ENCODE results near the gene PSMD3. TPM values are rescaled to one million over a fixed set of nuclear protein-coding genes. Genes with fewer than 3 reads are reported as not detected.

The PSMD3 gene
- total RNA-seq, 1 donor from 2014 or later, result 191 TPM

- Mint-ChIP-seq H3K4me3 (no peak overlapping the region), H3K4me1 (ENCODE audit: low read depth) (peaks cover 4% of the 10 kb centered on the region), H3K9me3 (no peaks in the 10 kb centered on the region), H3K36me3 (ENCODE audit: low read depth) (no peaks in the 10 kb centered on the region), H3K27me3 (ENCODE audit: insufficient read depth) (peaks cover 22% of the 10 kb centered on the region), H3K27ac (no peak overlapping the region)
- DNase-seq (ENCODE audit: low spot score), result no peak
- intact Hi-C loops (cut with micrococcal nuclease), result no loop called here
Observed at GRCh38 chr17:39968761-39969160, 11.8 kb upstream of the PSMD3 start.

GRCh38 chr17:39969375-39969774 lies 11.2 kb upstream of the PSMD3 start:
- no peak for DNase-seq (ENCODE audit: low spot score)
- no peak overlapping the region for H3K27ac Mint-ChIP-seq
- H3K9me3 Mint-ChIP-seq, result no peaks in the 10 kb centered on the region
- peaks cover 18% of the 10 kb centered on the region for H3K27me3 Mint-ChIP-seq (ENCODE audit: insufficient read depth)
- H3K4me1 Mint-ChIP-seq (ENCODE audit: low read depth), result no peaks in the 10 kb centered on the region
- intact Hi-C loops (cut with micrococcal nuclease), result no loop called here
- H3K4me3 Mint-ChIP-seq, result no peak overlapping the region
- H3K36me3 Mint-ChIP-seq (ENCODE audit: low read depth), result no peaks in the 10 kb centered on the region

GRCh38 chr17:39970157-39970692 lies 10.4 kb upstream of the PSMD3 start:
- Mint-ChIP-seq H3K9me3 (no peaks in the 10 kb centered on the region), H3K4me3 (no peak overlapping the region), H3K27ac (no peak overlapping the region), H3K36me3 (ENCODE audit: low read depth) (no peaks in the 10 kb centered on the region), H3K4me1 (ENCODE audit: low read depth) (no peaks in the 10 kb centered on the region), H3K27me3 (ENCODE audit: insufficient read depth) (peaks cover 18% of the 10 kb centered on the region)
- DNase-seq (ENCODE audit: low spot score), result no peak
- intact Hi-C loops (cut with micrococcal nuclease), result no loop called here

- H3K27me3 Mint-ChIP-seq (ENCODE audit: insufficient read depth), result peaks cover 20% of the 10 kb centered on the region
- H3K4me3 Mint-ChIP-seq, result no peak overlapping the region
- H3K36me3 Mint-ChIP-seq (ENCODE audit: low read depth), result no peaks in the 10 kb centered on the region
- H3K27ac Mint-ChIP-seq, result no peak overlapping the region
- intact Hi-C loops (cut with micrococcal nuclease), result no loop called here
- no peak for DNase-seq (ENCODE audit: low spot score)
- no peaks in the 10 kb centered on the region for H3K9me3 Mint-ChIP-seq
- no peaks in the 10 kb centered on the region for H3K4me1 Mint-ChIP-seq (ENCODE audit: low read depth)
Observed at GRCh38 chr17:39971076-39971603, 9.5 kb upstream of the PSMD3 start.

- Mint-ChIP-seq H3K27me3 (ENCODE audit: insufficient read depth) (peaks cover 20% of the 10 kb centered on the region), H3K36me3 (ENCODE audit: low read depth) (no peaks in the 10 kb centered on the region), H3K9me3 (no peaks in the 10 kb centered on the region), H3K4me1 (ENCODE audit: low read depth) (no peaks in the 10 kb centered on the region), H3K27ac (no peak overlapping the region), H3K4me3 (no peak overlapping the region)
- intact Hi-C loops (cut with micrococcal nuclease), result no loop called here
- no peak for DNase-seq (ENCODE audit: low spot score)
Observed at GRCh38 chr17:39972271-39972670, 8.3 kb upstream of the PSMD3 start.

GRCh38 chr17:39973496-39973895 lies 7.1 kb upstream of the PSMD3 start:
- H3K27me3 Mint-ChIP-seq (ENCODE audit: insufficient read depth), result peaks cover 24% of the 10 kb centered on the region
- DNase-seq (ENCODE audit: low spot score), result no peak
- H3K4me1 Mint-ChIP-seq (ENCODE audit: low read depth), result no peaks in the 10 kb centered on the region
- intact Hi-C loops (cut with micrococcal nuclease), result no loop called here
- no peak overlapping the region for H3K4me3 Mint-ChIP-seq
- no peak overlapping the region for H3K27ac Mint-ChIP-seq
- H3K9me3 Mint-ChIP-seq, result no peaks in the 10 kb centered on the region
- H3K36me3 Mint-ChIP-seq (ENCODE audit: low read depth), result no peaks in the 10 kb centered on the region

- Mint-ChIP-seq H3K36me3 (ENCODE audit: low read depth) (no peaks in the 10 kb centered on the region), H3K27ac (no peak overlapping the region), H3K4me3 (no peak overlapping the region), H3K4me1 (ENCODE audit: low read depth) (peaks cover 4% of the 10 kb centered on the region), H3K9me3 (no peaks in the 10 kb centered on the region), H3K27me3 (ENCODE audit: insufficient read depth) (peaks cover 18% of the 10 kb centered on the region)
- no peak for DNase-seq (ENCODE audit: low spot score)
- intact Hi-C loops (cut with micrococcal nuclease), result no loop called here
Observed at GRCh38 chr17:39974433-39974832, 6.2 kb upstream of the PSMD3 start.

- no peak for DNase-seq (ENCODE audit: low spot score)
- Mint-ChIP-seq H3K27me3 (ENCODE audit: insufficient read depth) (peaks cover 12% of the 10 kb centered on the region), H3K9me3 (no peaks in the 10 kb centered on the region), H3K27ac (no peak overlapping the region), H3K4me3 (no peak overlapping the region), H3K4me1 (ENCODE audit: low read depth) (peaks cover 14% of the 10 kb centered on the region), H3K36me3 (ENCODE audit: low read depth) (no peaks in the 10 kb centered on the region)
- intact Hi-C loops (cut with micrococcal nuclease), result no loop called here
Observed at GRCh38 chr17:39975801-39976200, 4.8 kb upstream of the PSMD3 start.

GRCh38 chr17:39979016-39979670 lies 1.5 kb upstream of the PSMD3 start:
- intact Hi-C loops (cut with micrococcal nuclease), result no loop called here
- peak overlapping the region; percentile 96 for H3K4me3 Mint-ChIP-seq
- no peak for DNase-seq (ENCODE audit: low spot score)

GRCh38 chr17:39979893-39980350 lies 685 bp upstream of the PSMD3 start:
- intact Hi-C loops (cut with micrococcal nuclease), result loop anchor here (1.0 to 5.0 kb wide), 16 partner anchors 21 to 519 kb away; partner anchors contain the start of genes CDK12, LRRC3C, MED24 and MIEN1
- Mint-ChIP-seq H3K4me3 (peak overlapping the region; percentile 96), H3K27me3 (ENCODE audit: insufficient read depth) (peaks cover 7% of the 10 kb centered on the region), H3K36me3 (ENCODE audit: low read depth) (peaks cover 17% of the 10 kb centered on the region), H3K4me1 (ENCODE audit: low read depth) (peaks cover 32% of the 10 kb centered on the region), H3K9me3 (no peaks in the 10 kb centered on the region), H3K27ac (peak overlapping the region; percentile 92)
- DNase-seq (ENCODE audit: low spot score), result no peak

More at GRCh38 chr17:39979016-39979670, 1.5 kb upstream of the PSMD3 start:
- Mint-ChIP-seq H3K27me3 (ENCODE audit: insufficient read depth) (peaks cover 7% of the 10 kb centered on the region), H3K4me1 (ENCODE audit: low read depth) (peaks cover 28% of the 10 kb centered on the region), H3K27ac (no peak overlapping the region), H3K36me3 (ENCODE audit: low read depth) (peaks cover 11% of the 10 kb centered on the region), H3K9me3 (no peaks in the 10 kb centered on the region)

GRCh38 chr17:39981207-39981741 lies 667 bp downstream of the PSMD3 start:
- intact Hi-C loops (cut with micrococcal nuclease), result loop anchor here (2.0 to 5.0 kb wide), 4 partner anchors 189 to 344 kb away; partner anchors contain the start of genes PGAP3 and STARD3

GRCh38 chr17:39981766-39982375 lies 1.3 kb downstream of the PSMD3 start:
- H3K27ac Mint-ChIP-seq, result peak overlapping the region; percentile 92
- DNase-seq (ENCODE audit: low spot score), result no peak
- peak overlapping the region; percentile 96 for H3K4me3 Mint-ChIP-seq
- no peaks in the 10 kb centered on the region for H3K9me3 Mint-ChIP-seq
- H3K4me1 Mint-ChIP-seq (ENCODE audit: low read depth), result peaks cover 32% of the 10 kb centered on the region
- peaks cover 34% of the 10 kb centered on the region for H3K36me3 Mint-ChIP-seq (ENCODE audit: low read depth)
- intact Hi-C loops (cut with micrococcal nuclease), result loop anchor here (2.0 to 5.0 kb wide), 4 partner anchors 190 to 345 kb away; partner anchors contain the start of genes PGAP3 and STARD3
- H3K27me3 Mint-ChIP-seq (ENCODE audit: insufficient read depth), result peaks cover 6% of the 10 kb centered on the region

More at GRCh38 chr17:39981207-39981741, 667 bp downstream of the PSMD3 start:
- H3K36me3 Mint-ChIP-seq (ENCODE audit: low read depth), result peaks cover 28% of the 10 kb centered on the region
- peaks cover 6% of the 10 kb centered on the region for H3K27me3 Mint-ChIP-seq (ENCODE audit: insufficient read depth)
- no peaks in the 10 kb centered on the region for H3K9me3 Mint-ChIP-seq
- peaks cover 32% of the 10 kb centered on the region for H3K4me1 Mint-ChIP-seq (ENCODE audit: low read depth)
- H3K27ac Mint-ChIP-seq, result peak overlapping the region; percentile 92
- H3K4me3 Mint-ChIP-seq, result peak overlapping the region; percentile 96
- no peak for DNase-seq (ENCODE audit: low spot score)
